H54 (cell line): ENCODE data around the gene ACTR1A.

Experiments
- DNase-seq: peaks from one replicate; pipeline ENCODE4 v3.0.0; 2011; ENCODE audit warnings: low spot score, mixed read lengths; ENCODE audit not compliant: insufficient read length
- FAIRE-seq: peaks from 3 replicates; lab custom pipeline; 2011; peaks lifted over from hg19 to GRCh38; lab: Jason Lieb, UNC
- POLR2A ChIP-seq: IDR thresholded peaks from 2 replicates; pipeline ENCODE4 v1.6.1; 2011; ENCODE audit warnings: low read depth, mild to moderate bottlenecking, low read length

The ACTR1A gene

DNA sequence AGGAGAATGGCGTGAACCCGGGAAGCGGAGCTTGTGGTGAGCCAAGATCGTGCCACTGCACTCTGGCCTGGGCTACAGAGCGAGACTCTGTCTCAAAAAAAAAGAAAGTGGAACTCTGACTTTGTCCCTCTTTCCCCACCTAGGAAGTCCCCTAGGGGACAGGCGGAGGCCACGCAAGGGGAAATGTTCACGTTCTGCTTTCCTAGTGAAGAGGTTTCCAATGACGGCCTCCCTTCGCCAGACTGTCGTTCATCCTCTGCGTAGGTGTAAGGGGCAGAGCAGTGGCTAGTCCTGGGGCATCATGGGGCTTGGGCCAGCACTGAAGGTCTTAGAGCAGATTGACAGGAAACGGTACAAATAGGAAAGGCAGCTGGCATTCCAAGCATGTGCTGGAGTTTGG lies 31.8 kb upstream of the ACTR1A start:
- TF ChIP-seq POLR2A: no peak
- no peak for DNase-seq
- no peak for FAIRE-seq

GRCh38 chr10:102527546-102527945 lies 25.0 kb upstream of the ACTR1A start:
- DNase-seq (no peak), FAIRE-seq (no peak)
- TF ChIP-seq POLR2A: no peak

- DNase-seq: no peak
- no peak for TF ChIP-seq POLR2A
- no peak for FAIRE-seq
Observed at GRCh38 chr10:102524746-102525145, 22.2 kb upstream of the ACTR1A start.

DNA sequence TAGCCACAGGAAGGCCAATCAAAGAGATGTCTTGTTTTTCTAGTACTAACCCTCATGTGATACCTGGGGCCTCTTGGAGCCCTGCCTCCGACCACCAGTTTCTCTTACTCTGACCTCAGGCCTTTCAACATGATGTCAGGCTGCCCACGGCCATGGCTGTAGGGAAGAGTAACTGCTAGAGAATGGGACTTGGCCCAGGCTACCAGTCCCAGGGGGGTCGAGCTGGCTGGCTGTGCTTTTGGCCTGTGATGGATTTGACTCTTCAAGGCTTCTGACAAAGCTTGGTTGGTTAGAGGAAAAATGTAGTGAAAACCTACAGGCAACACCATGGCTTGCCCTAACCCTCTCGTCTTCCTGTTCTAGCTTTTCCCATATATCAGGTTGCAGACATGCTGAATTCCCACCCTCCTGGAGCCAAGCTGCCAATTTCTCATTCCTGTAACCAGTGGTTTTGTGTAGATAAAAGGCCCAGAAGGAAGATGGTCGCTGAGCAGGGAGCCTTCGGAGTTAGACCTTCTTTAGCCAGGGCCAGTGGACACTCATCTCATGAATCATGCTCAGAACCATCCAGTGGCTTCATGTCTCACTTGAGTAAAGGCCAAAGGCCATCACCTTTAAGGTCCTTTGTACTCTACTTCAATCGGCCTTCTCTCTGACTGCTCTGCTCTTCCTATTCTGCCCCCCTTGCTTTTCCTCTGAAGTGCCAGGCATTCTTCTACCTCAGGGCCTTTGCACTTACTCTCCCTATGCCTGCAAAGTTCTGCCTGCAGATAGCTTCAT lies 20.9 kb upstream of the ACTR1A start:
- peak; percentile 29 for DNase-seq
- no peak for TF ChIP-seq POLR2A
- no peak for FAIRE-seq

- no peak for FAIRE-seq
- no peak for TF ChIP-seq POLR2A
- DNase-seq: no peak
Observed at GRCh38 chr10:102522874-102523249, 20.4 kb upstream of the ACTR1A start.

- DNase-seq (no peak), FAIRE-seq (no peak)
Observed at GRCh38 chr10:102519246-102519825, 16.8 kb upstream of the ACTR1A start.

DNA sequence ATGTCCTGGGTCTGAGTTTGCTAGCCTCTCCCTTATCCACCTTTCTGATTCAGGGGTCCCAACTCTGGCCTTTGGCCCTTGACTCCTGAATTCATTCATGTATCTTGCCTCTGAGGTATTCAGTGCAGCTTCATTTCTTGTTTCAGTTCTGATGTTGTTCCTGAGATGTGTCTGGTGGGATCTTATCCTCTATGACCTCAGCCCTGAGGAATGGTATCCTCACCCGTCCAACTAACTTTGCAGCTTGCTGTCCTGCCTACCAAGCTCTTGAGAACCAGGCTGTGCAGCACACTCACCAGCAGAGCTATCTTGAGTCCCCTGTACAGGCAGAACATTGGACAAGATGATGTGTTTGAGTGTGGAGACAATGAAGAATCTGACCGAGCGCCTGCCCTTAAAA lies 15.0 kb upstream of the ACTR1A start:
- no peak for FAIRE-seq
- no peak for TF ChIP-seq POLR2A

More at GRCh38 chr10:102519246-102519825, 16.8 kb upstream of the ACTR1A start:
- no peak for TF ChIP-seq POLR2A

GRCh38 chr10:102515724-102516123 lies 13.2 kb upstream of the ACTR1A start:
- no peak for DNase-seq
- FAIRE-seq: no peak
- TF ChIP-seq POLR2A: no peak

More for the DNA sequence above, 15.0 kb upstream of the ACTR1A start:
- no peak for DNase-seq

- no peak for TF ChIP-seq POLR2A
- DNase-seq (no peak), FAIRE-seq (no peak)
Observed at GRCh38 chr10:102514487-102515311, 12.2 kb upstream of the ACTR1A start.

DNA sequence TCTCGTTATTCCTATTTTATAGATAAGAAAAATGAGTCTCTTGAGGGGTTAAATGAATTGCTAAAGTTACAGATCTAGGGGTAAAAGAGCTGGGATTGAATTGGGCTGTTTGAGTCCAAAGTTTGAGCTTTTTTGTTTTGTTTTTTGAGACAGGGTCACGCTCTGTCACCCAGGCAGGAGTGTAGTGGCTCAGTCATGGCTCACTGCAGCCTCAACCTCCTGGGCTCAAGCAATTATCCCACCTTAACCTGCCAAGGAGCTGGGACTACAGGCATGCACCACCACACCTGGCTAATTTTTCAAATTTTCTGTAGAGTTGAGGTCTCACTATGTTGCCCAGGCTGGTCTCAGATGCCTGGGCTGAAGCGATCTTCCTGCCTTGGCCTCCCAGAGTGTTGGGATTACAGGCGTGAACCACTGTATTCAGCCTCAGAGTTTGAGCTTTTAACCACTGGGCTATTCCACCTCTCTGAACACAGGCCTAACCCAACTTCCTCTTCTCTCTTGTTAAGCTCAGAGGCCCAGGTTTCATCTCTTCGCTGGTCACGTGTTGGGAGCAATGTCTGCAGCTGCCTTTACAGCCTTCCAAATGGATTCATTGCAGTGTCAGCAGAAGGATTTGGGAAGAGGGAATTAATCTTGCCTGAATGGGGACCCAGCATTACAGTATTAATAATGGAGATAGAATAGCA lies 9.2 kb upstream of the ACTR1A start:
- no peak for FAIRE-seq
- no peak for TF ChIP-seq POLR2A
- DNase-seq: no peak

GRCh38 chr10:102509387-102509786 lies 6.9 kb upstream of the ACTR1A start:
- FAIRE-seq (no peak), DNase-seq (no peak)
- no peak for TF ChIP-seq POLR2A

DNA sequence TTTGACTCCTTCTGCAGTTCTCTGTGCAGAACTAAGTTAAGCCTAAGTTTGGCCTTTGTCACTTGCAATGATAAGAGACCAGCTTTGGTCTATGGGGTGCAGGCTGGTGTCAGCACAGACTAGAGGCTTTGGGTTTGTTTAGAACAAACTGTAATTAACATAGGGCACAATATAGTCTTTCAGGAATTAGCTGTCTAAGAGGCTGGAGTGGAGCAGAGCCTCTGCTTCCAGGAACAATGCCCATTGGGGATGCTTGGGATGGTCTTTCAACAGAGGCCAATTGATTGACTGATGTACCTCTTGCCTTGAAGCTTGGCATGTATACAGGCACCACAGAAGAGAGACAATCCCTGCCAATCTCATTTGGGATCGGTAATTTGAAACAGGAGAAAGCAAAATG lies 6.0 kb upstream of the ACTR1A start:
- FAIRE-seq: no peak
- TF ChIP-seq POLR2A: no peak
- no peak for DNase-seq

DNA sequence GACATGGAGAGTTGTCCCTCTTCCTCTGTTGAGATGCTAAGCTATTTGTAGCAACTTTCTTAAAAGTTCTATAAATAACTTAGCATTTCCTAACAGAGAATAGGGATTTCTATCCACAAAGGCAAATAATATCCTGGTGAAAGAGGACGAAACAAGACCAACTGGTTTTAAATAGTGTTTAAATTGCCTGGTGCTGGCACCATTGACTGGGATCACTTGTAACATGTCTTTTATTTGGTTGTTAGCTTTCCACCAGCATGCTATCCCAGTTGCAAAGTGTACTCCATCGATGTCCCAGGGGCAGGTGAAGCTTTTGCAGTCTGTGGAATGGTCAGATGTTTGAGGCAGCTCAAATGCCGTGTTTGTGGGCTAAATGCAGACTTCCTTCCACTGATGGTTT lies 5.0 kb upstream of the ACTR1A start:
- no peak for FAIRE-seq

GRCh38 chr10:102505462-102506115 lies 3.1 kb upstream of the ACTR1A start:
- FAIRE-seq (no peak), DNase-seq (no peak)
- TF ChIP-seq POLR2A: no peak

More for the DNA sequence above, 5.0 kb upstream of the ACTR1A start:
- no peak for TF ChIP-seq POLR2A
- DNase-seq: no peak
